Astrocyte (in vitro differentiated cells and primary cell): ENCODE results near the gene PDZK1IP1. TPM values are rescaled to one million over a fixed set of nuclear protein-coding genes. Genes with fewer than 3 reads are reported as not detected.

Source experiments
- DNase-seq: peaks from one replicate; pipeline ENCODE4 v3.0.0-alpha.2; 2010; ENCODE audit warnings: low read depth
- FAIRE-seq: peaks from 2 replicates; lab custom pipeline; 2011; peaks lifted over from hg19 to GRCh38; lab: Jason Lieb, UNC
- H2AFZ ChIP-seq: 2 replicates; pipeline ENCODE4 v1.6.0; 2012; ENCODE audit warnings: low read depth, low read length, inconsistent platforms
- H3K27ac ChIP-seq: 2 replicates; pipeline ENCODE4 v1.5.1; 2011; ENCODE audit warnings: low read depth, low read length, inconsistent platforms
- H3K27me3 ChIP-seq: 2 replicates; pipeline ENCODE4 v1.6.0; 2011; ENCODE audit warnings: low read length, inconsistent platforms; ENCODE audit not compliant: insufficient read depth
- H3K36me3 ChIP-seq: 2 replicates; pipeline ENCODE4 v1.5.1; 2011; ENCODE audit warnings: low read length, inconsistent platforms; ENCODE audit not compliant: insufficient read depth
- H3K4me1 ChIP-seq: 2 replicates; pipeline ENCODE4 v1.5.1; 2011; ENCODE audit warnings: low read length, inconsistent platforms; ENCODE audit not compliant: insufficient read depth
- H3K4me2 ChIP-seq: 2 replicates; pipeline ENCODE4 v1.6.0; 2012; ENCODE audit warnings: low read length, inconsistent platforms
- H3K4me3 ChIP-seq: 2 replicates; pipeline ENCODE4 v1.5.1; 2011; ENCODE audit warnings: low read depth, mild to moderate bottlenecking, low read length, inconsistent platforms; ENCODE audit not compliant: insufficient read depth
- H3K79me2 ChIP-seq: 2 replicates; pipeline ENCODE4 v1.6.0; 2012; ENCODE audit warnings: mild to moderate bottlenecking, low read length, inconsistent platforms; ENCODE audit not compliant: insufficient read depth
- H3K9ac ChIP-seq: 2 replicates; pipeline ENCODE4 v1.6.0; 2012; ENCODE audit warnings: mild to moderate bottlenecking, low read length, inconsistent platforms
- H3K9me3 ChIP-seq: 2 replicates; pipeline ENCODE4 v1.5.1; 2012; ENCODE audit warnings: low read depth, mild to moderate bottlenecking, low read length, inconsistent platforms; ENCODE audit not compliant: insufficient read depth
- H4K20me1 ChIP-seq: 2 replicates; pipeline ENCODE4 v1.6.0; 2012; ENCODE audit warnings: low read length, inconsistent platforms; ENCODE audit not compliant: insufficient read depth
- H3K27ac Mint-ChIP-seq: one replicate; pipeline ENCODE4 v1.8.0; 2021; ENCODE audit warnings: mild to moderate bottlenecking, mixed read lengths; ENCODE audit not compliant: unreplicated experiment
- H3K27me3 Mint-ChIP-seq: one replicate; pipeline ENCODE4 v1.8.0; 2021; ENCODE audit warnings: low read depth, mixed read lengths; ENCODE audit not compliant: unreplicated experiment
- H3K36me3 Mint-ChIP-seq: one replicate; pipeline ENCODE4 v1.8.0; 2021; ENCODE audit warnings: low read depth, mixed read lengths; ENCODE audit not compliant: unreplicated experiment
- H3K4me1 Mint-ChIP-seq: one replicate; pipeline ENCODE4 v1.8.0; 2021; ENCODE audit warnings: low read depth, mixed read lengths; ENCODE audit not compliant: unreplicated experiment
- H3K4me3 Mint-ChIP-seq: one replicate; pipeline ENCODE4 v1.8.0; 2021; ENCODE audit warnings: mild to moderate bottlenecking, moderate library complexity, mixed read lengths; ENCODE audit not compliant: unreplicated experiment
- H3K9me3 Mint-ChIP-seq: one replicate; pipeline ENCODE4 v1.8.0; 2021; ENCODE audit warnings: mild to moderate bottlenecking, mixed read lengths; ENCODE audit not compliant: unreplicated experiment
- EZH2 ChIP-seq: IDR thresholded peaks from 2 replicates; pipeline ENCODE4 v1.6.1; 2012; ENCODE audit warnings: mild to moderate bottlenecking, low read length, inconsistent platforms; ENCODE audit not compliant: insufficient read depth
- total RNA-seq: library from RNA; stranded (reverse); gene quantifications from 2 replicates; pipeline ENCODE4 v1.2.1, GENCODE V29; 2021
- TF ChIP-seq, protein P1 (sequence below): IDR thresholded peaks from 2 replicates; pipeline ENCODE4 v1.5.1; 2011; ENCODE audit warnings: low read depth, mild to moderate bottlenecking, inconsistent platforms, low read length, moderate library complexity; ENCODE audit not compliant: insufficient read depth

PDZK1IP1 gene
- total RNA-seq, 1 donor from 2014 or later, result 0.34 TPM

DNA sequence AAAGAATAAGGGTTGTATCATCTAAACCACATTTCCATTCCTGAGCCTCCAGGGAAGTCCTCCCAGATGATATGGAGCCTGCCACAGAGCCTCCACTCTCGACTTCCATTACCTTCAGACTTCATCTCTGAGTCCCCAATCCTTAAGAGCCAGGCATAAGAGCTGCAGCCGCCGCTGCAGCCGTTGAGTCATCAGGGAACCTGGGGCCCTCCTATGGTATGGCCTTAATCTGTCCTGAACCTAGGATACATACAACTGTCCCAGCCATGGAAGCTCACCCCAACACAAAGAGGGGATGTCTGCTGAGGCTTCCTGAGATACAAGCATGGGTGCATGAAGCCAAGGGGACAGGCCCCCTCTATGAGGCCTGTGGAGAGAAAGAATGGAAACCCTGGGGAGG, 25.9 kb upstream of the PDZK1IP1 start:
- H3K4me3 ChIP-seq, result no peak overlapping the region
- H3K9me3 ChIP-seq, result no peaks in the 10 kb centered on the region
- no peak for FAIRE-seq
- no peak for DNase-seq
- no peaks in the 10 kb centered on the region for H3K4me1 ChIP-seq
- H3K79me2 ChIP-seq, result no peaks in the 10 kb centered on the region
- Mint-ChIP-seq H3K9me3 (peaks cover 3% of the 10 kb centered on the region), H3K4me1 (no peaks in the 10 kb centered on the region), H3K27me3 (peaks cover 31% of the 10 kb centered on the region), H3K27ac (no peak overlapping the region), H3K4me3 (no peak overlapping the region), H3K36me3 (no peaks in the 10 kb centered on the region)
- H3K27me3 ChIP-seq, result no peaks in the 10 kb centered on the region
- H3K36me3 ChIP-seq, result no peaks in the 10 kb centered on the region
- H3K27ac ChIP-seq, result no peak overlapping the region
- no peak overlapping the region for H3K9ac ChIP-seq
- no peaks in the 10 kb centered on the region for H4K20me1 ChIP-seq
- H2AFZ ChIP-seq, result no peak overlapping the region
- H3K4me2 ChIP-seq, result no peak overlapping the region
- no peak for TF ChIP-seq EZH2
- TF ChIP-seq, protein P1, sequence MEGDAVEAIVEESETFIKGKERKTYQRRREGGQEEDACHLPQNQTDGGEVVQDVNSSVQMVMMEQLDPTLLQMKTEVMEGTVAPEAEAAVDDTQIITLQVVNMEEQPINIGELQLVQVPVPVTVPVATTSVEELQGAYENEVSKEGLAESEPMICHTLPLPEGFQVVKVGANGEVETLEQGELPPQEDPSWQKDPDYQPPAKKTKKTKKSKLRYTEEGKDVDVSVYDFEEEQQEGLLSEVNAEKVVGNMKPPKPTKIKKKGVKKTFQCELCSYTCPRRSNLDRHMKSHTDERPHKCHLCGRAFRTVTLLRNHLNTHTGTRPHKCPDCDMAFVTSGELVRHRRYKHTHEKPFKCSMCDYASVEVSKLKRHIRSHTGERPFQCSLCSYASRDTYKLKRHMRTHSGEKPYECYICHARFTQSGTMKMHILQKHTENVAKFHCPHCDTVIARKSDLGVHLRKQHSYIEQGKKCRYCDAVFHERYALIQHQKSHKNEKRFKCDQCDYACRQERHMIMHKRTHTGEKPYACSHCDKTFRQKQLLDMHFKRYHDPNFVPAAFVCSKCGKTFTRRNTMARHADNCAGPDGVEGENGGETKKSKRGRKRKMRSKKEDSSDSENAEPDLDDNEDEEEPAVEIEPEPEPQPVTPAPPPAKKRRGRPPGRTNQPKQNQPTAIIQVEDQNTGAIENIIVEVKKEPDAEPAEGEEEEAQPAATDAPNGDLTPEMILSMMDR, result no peak

DNA sequence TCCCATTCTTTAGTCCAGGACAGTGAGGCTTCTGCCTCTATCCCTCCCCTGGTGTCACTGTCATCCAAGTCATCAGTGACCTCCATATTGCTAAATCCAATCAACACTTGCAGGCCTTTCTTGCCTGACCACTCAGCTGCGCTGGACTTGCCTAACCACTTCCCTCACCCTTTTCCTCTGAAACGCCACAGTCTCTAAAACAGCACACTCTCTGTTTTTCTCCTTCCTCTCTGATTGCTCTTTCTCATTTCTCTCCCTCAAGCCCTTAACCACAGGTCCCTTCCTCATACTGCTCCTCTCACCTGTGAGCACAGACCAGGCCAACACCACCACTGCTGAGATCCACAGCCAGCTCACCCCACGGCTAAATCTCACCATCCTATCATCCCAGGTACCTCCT, 24.7 kb upstream of the PDZK1IP1 start:
- H3K4me1 Mint-ChIP-seq, result no peaks in the 10 kb centered on the region
- Histone ChIP-seq H3K27me3 (no peaks in the 10 kb centered on the region), H3K36me3 (no peaks in the 10 kb centered on the region), H2AFZ (no peak overlapping the region), H3K27ac (no peak overlapping the region), H3K9me3 (no peaks in the 10 kb centered on the region), H3K4me1 (no peaks in the 10 kb centered on the region), H3K79me2 (no peaks in the 10 kb centered on the region), H3K9ac (no peak overlapping the region), H4K20me1 (no peaks in the 10 kb centered on the region), H3K4me2 (no peak overlapping the region), H3K4me3 (no peak overlapping the region)
- H3K9me3 Mint-ChIP-seq, result no peaks in the 10 kb centered on the region
- H3K36me3 Mint-ChIP-seq, result no peaks in the 10 kb centered on the region
- no peak overlapping the region for H3K27ac Mint-ChIP-seq
- no peak for FAIRE-seq
- H3K4me3 Mint-ChIP-seq, result no peak overlapping the region
- TF ChIP-seq, protein P1, result no peak
- no peak for TF ChIP-seq EZH2
- DNase-seq, result no peak
- H3K27me3 Mint-ChIP-seq, result peaks cover 28% of the 10 kb centered on the region

DNA sequence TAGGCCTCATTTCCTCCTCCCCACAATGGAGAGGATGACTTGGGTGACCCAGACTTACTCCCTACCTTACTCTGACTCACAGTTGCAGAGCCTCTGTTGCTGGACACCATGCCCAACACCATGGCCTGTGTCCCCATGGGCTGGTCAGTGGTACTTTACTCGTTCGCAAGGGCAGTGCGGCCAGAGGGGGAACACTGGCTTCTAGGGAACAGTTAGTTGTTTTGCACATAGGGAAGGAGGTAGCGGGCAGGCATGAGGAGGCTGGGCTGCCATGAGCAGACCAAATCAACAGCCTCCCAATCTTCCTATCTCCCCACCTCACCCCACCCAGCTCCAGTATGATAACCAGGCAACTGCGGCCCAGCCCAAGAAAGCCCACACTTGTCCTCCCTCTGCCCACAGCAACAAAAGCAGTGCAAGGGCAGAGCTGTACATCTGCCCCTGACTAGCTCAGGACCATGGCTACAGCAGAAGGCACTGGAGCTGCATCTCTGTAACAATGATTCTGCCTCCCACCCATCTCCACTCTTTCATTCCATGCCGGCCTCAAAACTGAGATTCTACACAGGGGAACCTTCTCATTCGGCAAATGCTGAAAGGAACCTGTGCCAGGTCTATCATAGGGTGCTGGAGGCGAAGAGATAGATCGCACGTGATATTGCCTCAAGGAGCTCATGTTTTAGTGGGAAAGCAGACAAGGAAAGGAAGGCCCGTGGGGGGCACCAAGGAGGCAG, 23.6 kb upstream of the PDZK1IP1 start:
- H3K4me2 ChIP-seq, result no peak overlapping the region
- H3K9ac ChIP-seq, result no peak overlapping the region
- TF ChIP-seq, protein P1, result no peak
- no peak for TF ChIP-seq EZH2
- H3K9me3 Mint-ChIP-seq, result no peaks in the 10 kb centered on the region
- peaks cover 28% of the 10 kb centered on the region for H3K27me3 Mint-ChIP-seq
- no peaks in the 10 kb centered on the region for H3K9me3 ChIP-seq
- H3K36me3 ChIP-seq, result no peaks in the 10 kb centered on the region
- H3K4me3 Mint-ChIP-seq, result no peak overlapping the region
- H3K27ac Mint-ChIP-seq, result no peak overlapping the region
- peaks cover 1% of the 10 kb centered on the region for H3K4me1 ChIP-seq
- H3K79me2 ChIP-seq, result no peaks in the 10 kb centered on the region
- no peak overlapping the region for H3K4me3 ChIP-seq
- no peaks in the 10 kb centered on the region for H3K27me3 ChIP-seq
- H3K4me1 Mint-ChIP-seq, result no peaks in the 10 kb centered on the region
- H3K36me3 Mint-ChIP-seq, result no peaks in the 10 kb centered on the region
- H3K27ac ChIP-seq, result no peak overlapping the region
- H2AFZ ChIP-seq, result no peak overlapping the region
- no peaks in the 10 kb centered on the region for H4K20me1 ChIP-seq
- DNase-seq (no peak), FAIRE-seq (no peak)
